Activated gamma-delta T cell (primary cell): ENCODE data around the gene PDZD7.

ENCODE experiments used
- DNase-seq: peaks from one replicate; lab custom pipeline; 2025; lab: John Stamatoyannopoulos, UW

Gene PDZD7

DNA sequence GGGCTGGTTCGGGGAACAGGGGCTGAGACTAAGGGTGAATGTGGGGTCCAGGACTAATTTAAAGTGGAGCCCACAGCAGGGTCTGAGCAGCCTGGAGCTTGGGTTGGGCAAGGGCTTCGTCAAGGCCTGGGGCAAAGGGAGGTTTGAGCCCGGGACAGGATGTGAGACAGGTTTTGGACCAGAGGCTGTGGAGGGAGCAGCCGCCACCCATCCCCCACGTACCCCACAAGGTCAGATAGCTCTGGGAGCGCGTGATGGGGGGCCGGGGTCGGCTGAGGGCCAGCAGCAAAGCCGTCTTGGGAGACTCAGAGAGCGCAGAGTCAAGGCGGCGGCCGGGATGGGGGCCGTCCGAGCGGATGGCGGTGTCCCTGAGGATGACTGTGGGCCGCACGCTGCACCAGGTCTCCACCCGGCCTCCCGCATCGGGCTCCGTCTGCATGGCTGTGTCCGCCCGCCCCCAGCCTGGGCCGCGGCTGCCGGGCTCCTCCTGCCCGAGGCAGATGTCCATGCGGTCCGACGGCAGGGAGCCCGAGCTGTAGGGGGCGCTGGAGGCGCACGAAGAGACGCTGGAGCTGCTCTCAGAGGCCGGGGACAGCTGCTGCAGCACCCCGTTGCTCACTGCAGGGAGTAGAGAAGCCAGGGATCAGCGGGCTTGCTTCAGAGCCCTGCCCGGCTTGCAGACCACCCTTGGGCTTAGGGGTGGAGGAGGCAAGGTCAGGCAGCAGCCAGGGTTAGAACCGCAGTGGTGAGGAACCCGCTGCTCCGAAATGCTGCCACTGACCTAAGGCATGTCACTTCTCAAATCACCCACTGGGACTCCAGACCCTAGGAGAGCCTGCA lies 12.1 kb downstream of the PDZD7 start:
- DNase-seq = peak; percentile 24

DNA sequence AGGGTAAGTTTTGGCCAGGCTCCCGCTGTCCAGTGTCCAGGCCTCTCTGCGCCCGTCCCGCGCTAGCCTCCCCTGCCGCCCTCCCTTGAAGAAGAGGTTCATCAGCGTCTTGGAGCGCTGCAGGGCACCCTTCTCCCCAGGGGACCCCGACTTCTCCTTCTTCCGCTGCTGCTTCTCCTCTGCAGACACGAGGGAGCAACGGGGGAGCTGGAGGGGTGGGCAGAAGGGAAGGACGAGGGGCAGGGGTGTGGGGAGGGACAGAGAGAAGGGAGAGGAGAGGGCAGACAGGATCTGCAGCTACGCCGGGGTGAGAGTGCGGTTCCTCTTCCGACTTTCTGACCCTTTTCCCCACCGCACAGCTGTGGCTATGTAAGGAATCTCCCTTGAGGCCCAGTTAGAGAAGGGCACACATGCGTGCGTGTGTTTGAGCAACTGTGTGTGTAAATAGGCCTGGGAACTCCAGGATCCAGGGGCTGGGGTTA lies 12.8 kb downstream of the PDZD7 start:
- DNase-seq = no peak

GRCh38 chr10:101016814-101017213 lies 14.1 kb downstream of the PDZD7 start:
- no peak for DNase-seq

- DNase-seq = no peak
These were observed 15.4 kb downstream of the PDZD7 start for GRCh38 chr10:101015582-101015973.

DNA sequence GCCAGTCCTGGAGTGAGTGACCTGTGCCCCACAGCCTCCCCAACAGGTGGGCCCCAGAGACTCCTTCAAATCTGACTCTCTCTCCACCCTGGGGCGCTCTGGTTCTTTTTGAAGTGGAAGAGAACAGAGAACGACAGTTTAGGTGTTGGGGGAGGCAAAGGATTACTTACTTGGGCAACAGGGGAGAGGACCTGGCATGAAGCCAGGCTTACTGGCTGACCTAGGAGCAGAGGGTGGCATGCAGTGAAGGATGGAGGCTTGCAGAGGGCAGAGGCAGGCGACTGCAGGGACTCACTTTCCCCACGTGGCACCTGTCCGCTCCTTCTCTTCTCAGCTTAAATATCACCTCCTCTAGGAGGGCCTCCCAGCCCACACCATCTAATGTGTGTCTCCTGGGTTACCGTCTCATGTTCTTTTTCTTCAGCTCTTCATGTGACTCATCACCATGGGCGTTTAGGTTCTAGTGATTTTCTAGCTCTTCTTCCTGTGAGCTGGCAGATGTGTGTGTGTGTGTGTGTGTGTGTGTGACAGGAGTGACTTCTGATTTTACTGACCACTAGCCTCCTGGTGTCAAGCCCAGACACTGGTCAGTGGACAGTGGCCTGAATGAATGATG lies 15.9 kb downstream of the PDZD7 start:
- DNase-seq = no peak

DNA sequence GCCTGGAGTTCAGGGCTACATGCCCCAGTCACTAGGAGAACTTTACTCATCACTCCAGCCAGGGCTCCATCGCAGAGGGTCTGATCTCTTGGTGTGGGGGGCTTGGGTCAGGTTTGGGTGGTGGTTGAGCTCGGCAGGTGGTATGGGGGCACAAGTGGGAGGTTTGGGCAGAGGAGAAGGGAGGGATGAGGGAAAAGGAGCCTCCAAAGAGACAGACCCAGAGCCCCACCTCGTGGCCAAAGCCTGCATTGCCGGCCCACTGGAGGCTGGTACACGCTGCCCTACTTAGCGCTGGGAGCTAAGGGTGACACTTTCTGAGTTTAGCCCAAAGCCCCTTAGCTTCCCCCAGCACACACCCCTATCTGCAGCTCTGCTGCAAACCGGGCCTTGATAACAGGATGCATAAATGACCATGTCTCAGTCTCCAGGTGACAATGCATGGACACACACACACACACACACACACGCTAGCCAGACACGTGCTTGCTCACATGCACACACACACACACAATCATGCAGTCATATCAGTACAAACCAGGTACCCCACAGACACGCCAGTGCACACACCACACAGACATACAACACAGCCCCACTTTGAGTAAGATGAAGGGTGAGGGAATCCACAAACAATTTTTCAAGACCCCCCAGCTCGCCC lies 16.6 kb downstream of the PDZD7 start:
- peak; percentile 40 for DNase-seq

DNA sequence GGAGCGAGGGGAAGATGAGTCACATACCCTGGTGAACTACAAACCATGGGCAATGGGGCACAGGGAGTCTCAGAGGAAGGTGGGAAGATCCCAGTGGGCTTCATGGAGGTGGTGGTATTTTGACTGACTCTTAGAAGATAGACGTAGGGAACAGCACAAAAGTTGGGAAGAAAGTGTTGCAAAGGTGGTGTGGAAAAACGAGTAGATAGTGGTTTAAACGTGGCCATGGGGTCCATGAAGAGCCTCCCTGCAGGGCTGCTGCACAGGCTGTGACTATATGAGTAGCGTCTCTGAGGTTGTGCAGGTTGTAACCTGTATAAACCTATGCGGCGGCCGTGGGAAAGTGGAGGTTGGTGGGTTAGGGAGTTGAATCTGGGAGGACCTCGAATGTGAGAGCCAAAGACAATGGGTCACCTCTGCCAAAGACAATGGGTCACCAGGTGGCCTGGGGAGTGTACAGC lies 17.5 kb downstream of the PDZD7 start:
- no peak for DNase-seq

DNA sequence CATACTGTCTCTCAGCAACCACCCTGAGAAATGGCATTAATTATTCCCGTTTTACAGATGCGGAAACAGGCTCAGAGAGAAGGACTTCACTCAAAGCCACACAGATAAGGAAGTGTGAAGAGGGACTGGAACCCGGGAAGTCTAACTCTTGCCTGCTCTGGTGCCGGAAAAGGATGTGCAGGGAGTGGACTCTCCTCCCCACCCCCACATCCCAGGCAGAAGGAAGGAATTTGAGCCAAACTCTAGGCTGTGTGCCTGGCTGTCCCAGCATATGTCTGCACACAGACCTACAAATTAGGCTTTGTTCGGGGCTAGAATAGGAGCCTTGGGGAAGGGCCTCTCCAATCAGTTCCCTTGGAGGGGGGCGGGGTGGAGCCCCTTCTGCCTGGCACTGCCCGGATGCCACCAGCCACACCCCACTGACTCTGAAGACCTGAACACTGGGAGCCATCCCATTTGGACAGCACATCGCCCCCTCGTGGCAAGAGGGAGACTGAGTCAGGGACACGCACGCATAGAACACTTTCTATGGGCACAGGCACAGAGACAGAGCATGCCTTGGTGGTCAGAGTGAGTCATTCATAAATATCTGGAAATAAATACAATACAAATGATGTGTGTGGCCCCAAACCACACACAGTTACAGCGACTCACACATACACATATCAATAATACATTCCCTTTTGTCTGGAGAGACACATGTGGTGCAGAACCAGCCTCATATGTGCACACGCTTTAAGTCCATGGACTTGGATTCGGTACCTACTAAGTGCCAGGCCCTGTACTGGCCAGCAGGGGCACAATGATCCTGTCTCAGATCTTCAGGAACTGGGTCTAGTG lies 18.2 kb downstream of the PDZD7 start:
- DNase-seq = no peak

GRCh38 chr10:101011517-101012423 lies 19.2 kb downstream of the PDZD7 start:
- no peak for DNase-seq

DNA sequence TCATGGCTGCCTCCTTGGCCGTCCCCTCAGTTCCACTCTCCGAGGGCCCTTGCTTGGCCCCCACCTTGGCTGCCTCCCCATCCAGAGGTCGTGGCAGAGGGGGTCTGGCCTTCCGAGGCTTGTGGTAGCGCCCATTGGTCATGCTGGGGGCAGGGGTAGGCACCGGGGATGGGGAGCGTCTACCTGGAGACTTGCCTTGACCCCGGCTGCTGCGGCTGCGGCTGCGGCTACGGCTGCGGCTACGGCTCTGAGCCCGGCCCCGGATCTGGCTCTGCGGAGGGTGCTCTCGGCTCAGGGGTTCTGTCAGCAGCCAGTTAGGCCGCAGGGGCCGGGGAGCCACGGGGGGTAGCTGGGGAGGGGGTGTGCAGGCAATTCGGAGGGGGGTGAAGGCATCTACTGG lies 20.6 kb downstream of the PDZD7 start:
- DNase-seq = no peak

GRCh38 chr10:101008823-101009423 lies 22.0 kb downstream of the PDZD7 start:
- DNase-seq = no peak

- no peak for DNase-seq
These were observed 22.8 kb downstream of the PDZD7 start for GRCh38 chr10:101007915-101008822.

GRCh38 chr10:101007099-101007711 lies 23.7 kb downstream of the PDZD7 start:
- DNase-seq = no peak

- DNase-seq = no peak
These were observed 24.3 kb downstream of the PDZD7 start for GRCh38 chr10:101006593-101007098.

GRCh38 chr10:101005869-101006567 lies 24.9 kb downstream of the PDZD7 start:
- DNase-seq = no peak

- no peak for DNase-seq
These were observed 25.6 kb downstream of the PDZD7 start for GRCh38 chr10:101005361-101005760.

GRCh38 chr10:101003639-101004206 lies 27.2 kb downstream of the PDZD7 start:
- DNase-seq = no peak

- no peak for DNase-seq
These were observed 28.5 kb downstream of the PDZD7 start for GRCh38 chr10:101002456-101002855.
